Cardiac muscle cell (in vitro differentiated cells and primary cell): ENCODE data around the gene RBBP5. TPM values are rescaled to one million over a fixed set of nuclear protein-coding genes. Genes with fewer than 3 reads are reported as not detected.

Source experiments
- DNase-seq, 2 donors: peaks; one replicate each; pipeline versions ENCODE4 v3.0.0 to v3.0.0-alpha.2; 2010 to 2017; ENCODE audit warnings: low read depth in 1 of 2, low spot score in 1 of 2
- H3K27ac ChIP-seq: fragments of 200-600 bp; sonication (generic); 2 replicates; pipeline ENCODE4 v1.5.1; 2016
- H3K27me3 ChIP-seq: fragments of 200-600 bp; sonication (generic); 2 replicates; pipeline ENCODE4 v1.6.0; 2016; ENCODE audit warnings: control low read depth
- H3K36me3 ChIP-seq: fragments of 200-600 bp; sonication (generic); 2 replicates; pipeline ENCODE4 v1.5.1; 2016; ENCODE audit warnings: control low read depth
- H3K4me1 ChIP-seq: fragments of 200-600 bp; sonication (generic); 2 replicates; pipeline ENCODE4 v1.8.1; 2017; ENCODE audit warnings: low read depth, mild to moderate bottlenecking, mixed run types
- H3K4me3 ChIP-seq: fragments of 200-600 bp; sonication (generic); 2 replicates; pipeline ENCODE4 v1.5.1; 2016; ENCODE audit warnings: mild to moderate bottlenecking
- H3K9me3 ChIP-seq: fragments of 200-600 bp; sonication (generic); 2 replicates; pipeline ENCODE4 v1.5.1; 2017; ENCODE audit warnings: low read depth, mild to moderate bottlenecking, control low read depth
- polyA plus RNA-seq: library from polyadenylated mRNA; unstranded; fragments of >200 nt; fragmentation: Nextera tagmentation; extraction: Ambion mirVana; gene quantifications from 2 replicates; pipeline ENCODE4 v1.2.1, GENCODE V29; 2016
- total RNA-seq: library from RNA; depleted of rRNA; stranded (reverse); fragments of >200 nt; gene quantifications from 2 replicates; pipeline ENCODE4 v1.2.3, GENCODE V29; 2016
- TF ChIP-seq, protein P1 (sequence below): IDR thresholded peaks from 2 replicates; pipeline ENCODE4 v1.5.1; 2012; ENCODE audit warnings: low read depth, mild to moderate bottlenecking, low read length

Gene RBBP5
- total and polyA plus RNA-seq, 2 experiments from 2014 or later = 8.1 to 9.2 TPM

DNA sequence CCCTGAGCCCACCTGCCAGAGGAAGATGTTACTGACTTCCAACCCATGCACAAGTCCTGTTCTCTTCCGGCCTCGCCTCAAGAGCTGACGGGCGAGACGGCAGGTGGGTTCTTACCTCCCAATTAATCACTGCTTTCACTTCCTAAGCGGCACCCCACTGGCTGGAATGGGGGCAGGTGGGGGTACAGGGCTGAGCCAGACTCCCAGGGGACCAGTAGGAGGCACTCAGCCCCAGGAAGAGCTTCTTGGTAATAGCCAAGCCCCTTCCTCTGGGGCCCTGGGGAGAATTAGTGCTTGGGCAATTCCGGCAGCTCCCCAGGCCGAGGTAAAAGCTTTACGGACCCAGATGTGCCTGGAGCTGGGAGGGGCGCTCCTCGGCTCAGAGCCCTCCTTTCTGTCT lies 69.1 kb downstream of the RBBP5 start:
- DNase-seq = no peak
- no peaks in the 10 kb centered on the region for H3K9me3 ChIP-seq
- peaks cover 20% of the 10 kb centered on the region for H3K27me3 ChIP-seq
- H3K4me3 ChIP-seq = no peak overlapping the region
- no peaks in the 10 kb centered on the region for H3K36me3 ChIP-seq
- TF ChIP-seq, protein P1, sequence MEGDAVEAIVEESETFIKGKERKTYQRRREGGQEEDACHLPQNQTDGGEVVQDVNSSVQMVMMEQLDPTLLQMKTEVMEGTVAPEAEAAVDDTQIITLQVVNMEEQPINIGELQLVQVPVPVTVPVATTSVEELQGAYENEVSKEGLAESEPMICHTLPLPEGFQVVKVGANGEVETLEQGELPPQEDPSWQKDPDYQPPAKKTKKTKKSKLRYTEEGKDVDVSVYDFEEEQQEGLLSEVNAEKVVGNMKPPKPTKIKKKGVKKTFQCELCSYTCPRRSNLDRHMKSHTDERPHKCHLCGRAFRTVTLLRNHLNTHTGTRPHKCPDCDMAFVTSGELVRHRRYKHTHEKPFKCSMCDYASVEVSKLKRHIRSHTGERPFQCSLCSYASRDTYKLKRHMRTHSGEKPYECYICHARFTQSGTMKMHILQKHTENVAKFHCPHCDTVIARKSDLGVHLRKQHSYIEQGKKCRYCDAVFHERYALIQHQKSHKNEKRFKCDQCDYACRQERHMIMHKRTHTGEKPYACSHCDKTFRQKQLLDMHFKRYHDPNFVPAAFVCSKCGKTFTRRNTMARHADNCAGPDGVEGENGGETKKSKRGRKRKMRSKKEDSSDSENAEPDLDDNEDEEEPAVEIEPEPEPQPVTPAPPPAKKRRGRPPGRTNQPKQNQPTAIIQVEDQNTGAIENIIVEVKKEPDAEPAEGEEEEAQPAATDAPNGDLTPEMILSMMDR = no peak
- H3K27ac ChIP-seq = no peak overlapping the region
- H3K4me1 ChIP-seq = no peaks in the 10 kb centered on the region

DNA sequence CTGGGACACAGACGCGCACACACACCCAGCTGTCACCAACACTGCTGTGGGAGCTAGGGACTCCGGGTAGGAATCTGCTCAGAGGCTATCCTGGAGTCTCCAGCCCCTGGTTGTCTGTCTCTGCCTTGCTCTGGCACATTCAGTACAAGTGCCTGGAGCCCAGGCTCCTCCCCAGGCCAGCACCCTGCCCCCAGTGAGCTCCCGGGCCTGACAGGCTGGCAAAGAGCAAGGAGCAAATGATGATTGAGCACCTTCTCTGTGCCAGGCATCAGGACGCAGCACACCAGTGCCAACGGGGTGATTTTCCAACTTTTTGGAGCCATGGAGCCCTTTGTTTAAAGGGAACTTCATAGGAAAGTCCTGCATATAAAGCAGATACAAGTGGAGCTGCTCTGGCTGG lies 72.3 kb downstream of the RBBP5 start:
- peaks cover 51% of the 10 kb centered on the region for H3K27me3 ChIP-seq
- no peaks in the 10 kb centered on the region for H3K4me1 ChIP-seq
- no peak overlapping the region for H3K4me3 ChIP-seq
- TF ChIP-seq, protein P1 = no peak
- H3K36me3 ChIP-seq = no peaks in the 10 kb centered on the region
- H3K27ac ChIP-seq = no peak overlapping the region
- DNase-seq = no peak
- no peaks in the 10 kb centered on the region for H3K9me3 ChIP-seq

DNA sequence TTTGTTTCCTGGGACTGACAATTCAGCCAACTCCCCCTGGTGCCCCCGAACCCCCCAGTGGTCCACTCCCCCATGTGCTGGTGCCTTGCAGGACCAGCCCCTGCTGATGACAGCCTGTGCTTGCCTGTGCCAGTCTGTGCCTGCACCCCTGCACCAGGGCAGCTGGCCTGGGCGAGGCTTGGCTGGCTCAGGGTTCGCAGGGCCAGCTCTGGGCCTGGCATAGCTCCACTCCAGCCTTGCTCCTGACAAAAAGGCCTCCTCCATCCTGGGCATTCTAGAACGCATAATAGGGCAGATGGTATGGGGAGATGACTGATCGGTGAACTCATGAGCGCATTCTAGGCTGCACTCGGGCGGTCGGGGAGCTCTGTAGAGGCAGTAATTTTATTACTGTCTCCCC lies 73.4 kb downstream of the RBBP5 start:
- H3K4me1 ChIP-seq = no peaks in the 10 kb centered on the region
- peaks cover 59% of the 10 kb centered on the region for H3K27me3 ChIP-seq
- TF ChIP-seq, protein P1 = no peak
- no peaks in the 10 kb centered on the region for H3K9me3 ChIP-seq
- H3K27ac ChIP-seq = no peak overlapping the region
- no peak overlapping the region for H3K4me3 ChIP-seq
- H3K36me3 ChIP-seq = no peaks in the 10 kb centered on the region
- no peak for DNase-seq

DNA sequence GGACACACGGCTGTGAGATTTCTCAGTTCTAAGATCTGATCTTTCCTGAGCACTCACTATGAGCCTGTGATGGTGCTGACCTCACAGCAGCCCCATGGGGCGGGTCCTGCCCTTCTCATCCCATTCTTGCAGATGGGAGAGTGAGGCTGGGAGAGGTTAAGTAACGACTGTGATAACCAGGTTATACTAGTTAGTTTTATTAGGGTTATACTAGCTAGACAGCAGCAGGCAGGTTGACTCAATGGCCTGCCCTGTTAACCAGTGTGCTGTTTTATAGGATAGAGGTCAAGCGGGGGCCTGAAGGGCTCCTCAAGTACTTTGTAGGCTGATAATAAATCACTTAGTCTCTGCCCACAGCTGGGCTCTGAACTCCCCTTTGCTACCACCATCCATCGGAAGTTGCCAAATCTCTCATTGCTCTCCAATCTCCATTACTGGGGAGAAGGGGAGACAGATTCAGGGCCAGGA lies 74.0 kb downstream of the RBBP5 start:
- H3K4me3 ChIP-seq = no peak overlapping the region
- peak in 1 of 2 donors; percentile 30 for DNase-seq

DNA sequence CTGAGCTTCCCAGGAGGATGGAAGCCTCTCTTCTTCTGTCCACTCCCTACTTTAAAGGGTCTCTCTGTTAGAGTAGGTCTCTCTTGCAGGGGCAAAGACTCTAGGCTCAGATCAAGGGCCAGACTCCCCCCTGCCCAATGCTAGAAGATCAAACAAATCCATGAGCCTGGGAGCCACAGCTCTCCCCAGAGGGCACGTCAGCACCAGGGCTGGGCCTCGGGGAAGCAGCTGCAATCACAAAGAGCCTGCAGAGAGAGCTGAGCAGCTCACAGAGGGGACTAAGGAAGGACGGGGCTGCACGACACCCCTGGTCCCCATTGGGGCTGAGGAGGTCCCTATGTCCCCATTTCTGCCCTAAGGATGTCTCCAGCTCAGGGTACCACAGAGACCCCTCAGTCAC lies 74.9 kb downstream of the RBBP5 start:
- H3K9me3 ChIP-seq = no peaks in the 10 kb centered on the region
- no peak for DNase-seq
- no peak overlapping the region for H3K4me3 ChIP-seq
- H3K27me3 ChIP-seq = peaks cover 74% of the 10 kb centered on the region
- TF ChIP-seq, protein P1 = no peak
- no peaks in the 10 kb centered on the region for H3K36me3 ChIP-seq
- no peaks in the 10 kb centered on the region for H3K4me1 ChIP-seq
- no peak overlapping the region for H3K27ac ChIP-seq

More for the DNA sequence above, 74.0 kb downstream of the RBBP5 start:
- TF ChIP-seq, protein P1 = no peak
- H3K27ac ChIP-seq = no peak overlapping the region
- H3K9me3 ChIP-seq = no peaks in the 10 kb centered on the region
- H3K4me1 ChIP-seq = no peaks in the 10 kb centered on the region
- peaks cover 65% of the 10 kb centered on the region for H3K27me3 ChIP-seq
- no peaks in the 10 kb centered on the region for H3K36me3 ChIP-seq

DNA sequence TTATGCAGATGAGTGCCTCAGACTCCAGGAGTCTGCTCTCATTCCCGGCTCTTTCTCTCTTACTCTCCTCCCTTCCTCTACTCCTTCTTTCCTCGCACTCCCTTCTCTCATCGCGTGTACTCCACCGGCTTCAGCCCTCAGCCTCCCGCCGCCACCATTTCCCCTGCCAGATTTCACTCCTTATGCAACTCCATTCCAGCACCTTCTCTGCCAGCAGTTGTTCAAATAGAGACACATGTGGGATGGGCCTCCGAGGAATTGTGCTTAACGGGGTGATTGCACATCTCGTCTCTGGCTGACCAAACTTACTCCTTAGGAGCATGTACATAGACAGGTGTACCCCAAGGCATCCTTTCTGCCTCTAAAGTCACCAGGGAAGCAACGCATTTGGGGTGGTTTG lies 76.6 kb downstream of the RBBP5 start:
- Histone ChIP-seq H3K4me3 (no peak overlapping the region), H3K27ac (no peak overlapping the region), H3K4me1 (no peaks in the 10 kb centered on the region), H3K36me3 (no peaks in the 10 kb centered on the region), H3K27me3 (peaks cover 91% of the 10 kb centered on the region), H3K9me3 (no peaks in the 10 kb centered on the region)
- no peak for DNase-seq
- TF ChIP-seq, protein P1 = no peak
